CD4-positive, alpha-beta T cell treated with Interleukin-2 at 100 ng/mL for 4 hours (primary cell): ENCODE measurements around the gene IQSEC1.
A peak's percentile ranks its signal among the peaks of the same experiment; 100 is the strongest.

ENCODE experiments used
- DNase-seq: peaks from one replicate; pipeline ENCODE4 v3.0.0-alpha.2; 2020; ENCODE audit warnings: low spot score

Gene IQSEC1

GRCh38 chr3:13047296-13048165, 25.7 kb downstream of the IQSEC1 start:
- DNase-seq: no peak

GRCh38 chr3:13046569-13047274, 26.5 kb downstream of the IQSEC1 start:
- DNase-seq: no peak

GRCh38 chr3:13045904-13046568, 27.2 kb downstream of the IQSEC1 start:
- no peak for DNase-seq

- DNase-seq: no peak
Observed at GRCh38 chr3:13045241-13045903, 27.9 kb downstream of the IQSEC1 start.

- DNase-seq: no peak
Observed at GRCh38 chr3:13044496-13045240, 28.6 kb downstream of the IQSEC1 start.

- DNase-seq: no peak
Observed at GRCh38 chr3:13043656-13044055, 29.6 kb downstream of the IQSEC1 start.

- DNase-seq: no peak
Observed at GRCh38 chr3:13042715-13043271, 30.4 kb downstream of the IQSEC1 start.

GRCh38 chr3:13042127-13042701, 31.0 kb downstream of the IQSEC1 start:
- no peak for DNase-seq

GRCh38 chr3:13041113-13041776, 32.0 kb downstream of the IQSEC1 start:
- no peak for DNase-seq

- DNase-seq: peak; percentile 58
Observed at GRCh38 chr3:13040361-13041074, 32.7 kb downstream of the IQSEC1 start.

GRCh38 chr3:13039213-13039896, 33.9 kb downstream of the IQSEC1 start:
- no peak for DNase-seq

- no peak for DNase-seq
Observed at GRCh38 chr3:13037458-13038117, 35.6 kb downstream of the IQSEC1 start.

GRCh38 chr3:13034861-13035260, 38.4 kb downstream of the IQSEC1 start:
- no peak for DNase-seq

- DNase-seq: no peak
Observed at GRCh38 chr3:13034109-13034800, 39.0 kb downstream of the IQSEC1 start.

- no peak for DNase-seq
Observed at GRCh38 chr3:13032206-13032605, 41.0 kb downstream of the IQSEC1 start.

- no peak for DNase-seq
Observed at GRCh38 chr3:13031621-13032020, 41.6 kb downstream of the IQSEC1 start.

- DNase-seq: no peak
Observed at GRCh38 chr3:13030684-13031083, 42.5 kb downstream of the IQSEC1 start.
